GM12878 (cell line): ENCODE measurements around the gene GARIN5A. TPM values are rescaled to one million over a fixed set of nuclear protein-coding genes. Genes with fewer than 3 reads are reported as not detected.

Source experiments
- ATAC-seq: fragments of 200-7000 bp; cut with Tn5 transposase; 3 replicates; pipeline ENCODE4 v1.9.1; 2020; ENCODE audit warnings: mild to moderate bottlenecking, moderate library complexity
- BruUV-seq: library from RNA; stranded (reverse); fragments of 400-500 nt; replicated peaks from 2 replicates; lab custom pipeline; 2021; lab: Mats Ljungman, UMichigan
- CTCF ChIA-PET: fragments of 300-600 bp; sonication (Branson Sonifier 250); formaldehyde crosslinking; extraction: SDS; loops from one replicate; lab custom pipeline; 2021; ENCODE audit warnings: inconsistent platforms; lab: Yijun Ruan, JAX
- POLR2A ChIA-PET: fragments of 350-600 bp; formaldehyde crosslinking; extraction: SDS; loops from one replicate; lab custom pipeline; 2021; ENCODE audit warnings: inconsistent platforms; lab: Charles Lee
- RAD21 ChIA-PET: fragments of 300-600 bp; sonication (Branson Sonifier 250); formaldehyde crosslinking; loops from one replicate; lab custom pipeline; 2023; ENCODE audit warnings: antibody characterized with exemption; ENCODE audit not compliant: unreplicated experiment; lab: Charles Lee
- SMC1A ChIA-PET: fragments of 300-600 bp; sonication (Branson Sonifier 250); formaldehyde crosslinking; loops from one replicate; lab custom pipeline; 2023; ENCODE audit not compliant: unreplicated experiment, uncharacterized antibody; lab: Charles Lee
- DNase-seq: peaks from one replicate; pipeline ENCODE4 v3.0.0-alpha.2; 2011; ENCODE audit warnings: low read depth, low spot score
- FAIRE-seq: peaks from 3 replicates; lab custom pipeline; 2011; peaks lifted over from hg19 to GRCh38; lab: Jason Lieb, UNC
- H2AFZ ChIP-seq: 2 replicates; pipeline ENCODE4 v1.6.0; 2011; ENCODE audit warnings: low read depth, low read length, control low read depth; ENCODE audit not compliant: control insufficient read depth
- H3K27ac ChIP-seq: 2 replicates; pipeline ENCODE4 v1.5.1; 2011; ENCODE audit warnings: control low read depth; ENCODE audit not compliant: control insufficient read depth, insufficient read depth
- H3K27me3 ChIP-seq, 2 experiments: replicated peaks in 1 of 2; 2 replicates each; pipeline versions ENCODE4 v1.6.0 to v1.6.1; 2011; ENCODE audit warnings: low read length in 1 of 2; ENCODE audit not compliant: control insufficient read depth in 2 of 2, insufficient read depth in 2 of 2
- H3K36me3 ChIP-seq, 2 experiments: 2 replicates each; pipeline ENCODE4 v1.5.1; 2011; ENCODE audit warnings: low read length in 1 of 2; ENCODE audit not compliant: control insufficient read depth in 2 of 2, insufficient read depth in 2 of 2
- H3K4me1 ChIP-seq: 2 replicates; pipeline ENCODE4 v1.6.1; 2011; ENCODE audit warnings: mild to moderate bottlenecking, low read length, moderate library complexity, mixed read lengths; ENCODE audit not compliant: control insufficient read depth, insufficient read depth
- H3K4me2 ChIP-seq: 2 replicates; pipeline ENCODE4 v1.6.0; 2011; ENCODE audit warnings: control low read depth; ENCODE audit not compliant: control insufficient read depth, insufficient read depth
- H3K4me3 ChIP-seq: fragments of 200-600 bp; sonication (generic); 2 replicates; pipeline ENCODE4 v1.5.1; 2016
- H3K79me2 ChIP-seq: 2 replicates; pipeline ENCODE4 v1.6.0; 2011; ENCODE audit warnings: low read length; ENCODE audit not compliant: control insufficient read depth, insufficient read depth
- H3K9ac ChIP-seq: 2 replicates; pipeline ENCODE4 v1.8.0; 2011; ENCODE audit warnings: low read length, control low read depth, mixed read lengths; ENCODE audit not compliant: control insufficient read depth, insufficient read depth
- H3K9me3 ChIP-seq: replicated peaks from 3 replicates; pipeline ENCODE4 v1.5.1; 2011; ENCODE audit warnings: mild to moderate bottlenecking, low read length; ENCODE audit not compliant: control insufficient read depth, insufficient read depth
- H4K20me1 ChIP-seq: 2 replicates; pipeline ENCODE4 v1.6.0; 2011; ENCODE audit not compliant: control insufficient read depth, insufficient read depth
- CBX3 ChIP-seq: fragments of 200-600 bp; sonication (generic); IDR thresholded peaks from 2 replicates; pipeline ENCODE4 v1.6.1; 2016; ENCODE audit warnings: low read depth, borderline replicate concordance
- CREM ChIP-seq: IDR thresholded peaks from 2 replicates; pipeline ENCODE4 v1.6.1; 2014; ENCODE audit warnings: antibody characterized with exemption, low read depth
- DPF2 ChIP-seq: fragments of 450-650 bp; IDR thresholded peaks from 2 replicates; pipeline ENCODE4 v1.6.1; 2017; ENCODE audit warnings: mild to moderate bottlenecking
- EP300 ChIP-seq, 2 experiments: fragments of 150-350 bp in 1 of 2; IDR thresholded peaks; 2 replicates each; pipeline ENCODE4 v1.6.1; 2011 to 2012; ENCODE audit warnings: low read depth in 2 of 2, low read length in 2 of 2, borderline replicate concordance in 1 of 2, improper control_type of control experiment in 1 of 2, inconsistent platforms in 1 of 2; ENCODE audit not compliant: control insufficient read depth in 1 of 2
- HDAC6 ChIP-seq: fragments of 200-600 bp; sonication (generic); IDR thresholded peaks from one replicate; pipeline ENCODE4 v1.8.0; 2017; ENCODE audit warnings: antibody characterized with exemption; ENCODE audit not compliant: unreplicated experiment
- MEF2A ChIP-seq: IDR thresholded peaks from 2 replicates; pipeline ENCODE4 v1.6.1; 2011; ENCODE audit warnings: low read depth, mild to moderate bottlenecking, low read length, moderate library complexity; ENCODE audit not compliant: insufficient read depth
- MTA3 ChIP-seq: IDR thresholded peaks from 2 replicates; pipeline ENCODE4 v1.6.1; 2012; ENCODE audit warnings: low read length, inconsistent platforms, borderline replicate concordance
- NFYA ChIP-seq: IDR thresholded peaks from 2 replicates; pipeline ENCODE4 v1.6.1; 2011; ENCODE audit warnings: low read depth, mild to moderate bottlenecking, low read length, improper control_type of control experiment, borderline replicate concordance
- NFYB ChIP-seq: IDR thresholded peaks from 2 replicates; pipeline ENCODE4 v1.6.1; 2011; ENCODE audit warnings: low read depth, mild to moderate bottlenecking, low read length, improper control_type of control experiment, moderate library complexity; ENCODE audit not compliant: insufficient read depth
- REST ChIP-seq: IDR thresholded peaks from 2 replicates; pipeline ENCODE4 v1.6.1; 2012; ENCODE audit warnings: mild to moderate bottlenecking, low read depth, low read length
- RUNX3 ChIP-seq: IDR thresholded peaks from 2 replicates; pipeline ENCODE4 v1.6.1; 2012; ENCODE audit warnings: low read length, inconsistent platforms
- STAT3 ChIP-seq: IDR thresholded peaks from 2 replicates; pipeline ENCODE4 v1.6.1; 2011; ENCODE audit warnings: low read depth, low read length, improper control_type of control experiment
- WGBS: methylation state at CpG from one replicate; pipeline ENCODE4 v1.1.6; 2016; ENCODE audit warnings: low lambda C conversion rate; ENCODE audit not compliant: insufficient replicate concordance, insufficient coverage; ENCODE audit errors: missing lambda C conversion rate; 5-methylcytosine and 5-hydroxymethylcytosine counted together
- in situ Hi-C: fragments of 300-500 bp; cut with MboI; formaldehyde crosslinking; loops from 9 replicates; pipeline ENCODE4 v1.14.3; 2018; ENCODE audit warnings: mixed read lengths
- intact Hi-C: fragments of 100-400 bp; cut with micrococcal nuclease; formaldehyde crosslinking; loops from one replicate; pipeline ENCODE4 v1.14.2; 2022; ENCODE audit not compliant: unreplicated experiment
- polyA plus RNA-seq, 11 experiments: library from polyadenylated mRNA; depleted of rRNA in 4 of 11; unstranded in 6 of 11; stranded (reverse) in 5 of 11; fragments of >200 nt; fragmentation: Nextera tagmentation in 4 of 11; fragmentation: Illumina TruSeq in 1 of 11; extraction: Ambion mirVana in 4 of 11; extraction: Trizol in 1 of 11; gene quantifications; 1 replicate in 1 of 11; 2 replicates in 10 of 11; pipeline versions ENCODE4 v1.2.1 to v1.2.3, GENCODE V29; 2011 to 2016; ENCODE audit warnings: inconsistent platforms in 2 of 11, missing spikeins in 2 of 11, low read depth in 1 of 11
- total RNA-seq, 4 experiments: library from RNA; depleted of rRNA in 3 of 4; stranded (reverse); fragments of >200 nt in 3 of 4; fragmentation: Illumina TruSeq in 1 of 4; extraction: Trizol in 1 of 4; gene quantifications; 2 replicates each; pipeline versions ENCODE4 v1.2.1 to v1.2.3, GENCODE V29; 2013 to 2021
- TF ChIP-seq, protein P1 (sequence below): IDR thresholded peaks from 2 replicates; pipeline ENCODE4 v1.6.1; 2011; ENCODE audit warnings: mild to moderate bottlenecking, low read depth, low read length, moderate library complexity; ENCODE audit not compliant: insufficient replicate concordance

Gene GARIN5A
- total and polyA plus RNA-seq, 10 of the 15 experiments (the other 5 are each of a cell fraction or from before 2014, with no cell fraction given): 0.18 to 1.2 (median 0.24) TPM; not detected in 6

DNA sequence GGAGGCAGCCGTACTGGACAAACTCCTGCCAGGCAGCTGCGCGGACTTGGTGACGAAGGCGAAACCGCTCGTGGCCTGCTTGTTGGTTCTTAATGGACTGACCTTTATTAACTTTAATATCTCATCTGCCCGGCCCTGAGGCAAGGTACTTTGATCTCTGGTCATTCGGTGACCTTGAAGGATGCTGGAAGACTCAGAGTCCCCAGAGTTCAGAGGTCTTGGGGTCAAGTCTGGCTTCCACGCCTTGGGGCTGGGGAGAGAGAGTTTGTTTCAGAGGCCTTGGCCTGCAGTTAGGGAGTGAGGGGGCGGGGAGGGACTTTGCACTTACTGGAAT is 10.0 kb downstream of the GARIN5A start:
- TF ChIP-seq, protein P1, sequence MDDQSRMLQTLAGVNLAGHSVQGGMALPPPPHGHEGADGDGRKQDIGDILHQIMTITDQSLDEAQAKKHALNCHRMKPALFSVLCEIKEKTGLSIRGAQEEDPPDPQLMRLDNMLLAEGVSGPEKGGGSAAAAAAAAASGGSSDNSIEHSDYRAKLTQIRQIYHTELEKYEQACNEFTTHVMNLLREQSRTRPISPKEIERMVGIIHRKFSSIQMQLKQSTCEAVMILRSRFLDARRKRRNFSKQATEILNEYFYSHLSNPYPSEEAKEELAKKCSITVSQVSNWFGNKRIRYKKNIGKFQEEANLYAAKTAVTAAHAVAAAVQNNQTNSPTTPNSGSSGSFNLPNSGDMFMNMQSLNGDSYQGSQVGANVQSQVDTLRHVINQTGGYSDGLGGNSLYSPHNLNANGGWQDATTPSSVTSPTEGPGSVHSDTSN: no peak
- TF ChIP-seq EP300 (IDR thresholded peaks at IDR 0.05; ENCODE audit: borderline replicate concordance in 1 of 2, control insufficient read depth in 1 of 2, low read depth in 2 of 2, low read length in 2 of 2): no peak
- no peak for TF ChIP-seq CBX3
- no peak for TF ChIP-seq RUNX3
- no peak for TF ChIP-seq DPF2
- no peak for TF ChIP-seq STAT3
- no peak for TF ChIP-seq MEF2A
- TF ChIP-seq NFYB: no peak
- no peak for TF ChIP-seq MTA3
- TF ChIP-seq HDAC6: no peak
- TF ChIP-seq REST: no peak
- TF ChIP-seq CREM: no peak
- TF ChIP-seq NFYA: no peak
- Histone ChIP-seq H3K27ac (no peak overlapping the region), H3K9me3 (no peaks in the 10 kb centered on the region), H4K20me1 (no peaks in the 10 kb centered on the region), H2AFZ (no peak overlapping the region), H3K4me3 (no peak overlapping the region), H3K9ac (no peak overlapping the region), H3K4me2 (no peak overlapping the region), H3K79me2 (no peaks in the 10 kb centered on the region), H3K36me3 (no peaks in the 10 kb centered on the region), H3K27me3 (no peaks in the 10 kb centered on the region), H3K4me1 (0 out of 2 replicates have a peak, but pooled peaks cover under 1% of the 10 kb centered on the region)
- in situ Hi-C loops: no loop called here
- ChIA-PET POLR2A (no interaction called here), RAD21 (no interaction called here), SMC1A (interaction anchor here (0.9 kb wide), 1 partner anchor 109 kb away, joined by 3 read pairs; no protein-coding TSS in a partner anchor), CTCF (interaction anchor here (0.6 to 1.5 kb wide), 3 partner anchors 98 to 470 kb away, joined by 3 to 6 read pairs (median 4); no protein-coding TSS in a partner anchor)
- FAIRE-seq (no peak), ATAC-seq (no peak), DNase-seq (no peak)
- 60% methylated on average over 11 of the region's 11 CpGs for WGBS
- intact Hi-C loops: no loop called here
- no TSS peak for BruUV-seq
